ENCODE results near the gene PHF2. TPM values are rescaled to one million over a fixed set of nuclear protein-coding genes. Genes with fewer than 3 reads are reported as not detected.
A peak's percentile ranks its signal among the peaks of the same experiment; 100 is the strongest.
"Not testable (repeated sequence)": the region's sequence is repeated elsewhere in the genome, so short reads cannot be mapped to it uniquely, and the experiment has no call there.

The PHF2 gene
- total RNA-seq, 4 donors from 2014 or later: 21.1 to 38.2 (median 21.3) TPM

DNA sequence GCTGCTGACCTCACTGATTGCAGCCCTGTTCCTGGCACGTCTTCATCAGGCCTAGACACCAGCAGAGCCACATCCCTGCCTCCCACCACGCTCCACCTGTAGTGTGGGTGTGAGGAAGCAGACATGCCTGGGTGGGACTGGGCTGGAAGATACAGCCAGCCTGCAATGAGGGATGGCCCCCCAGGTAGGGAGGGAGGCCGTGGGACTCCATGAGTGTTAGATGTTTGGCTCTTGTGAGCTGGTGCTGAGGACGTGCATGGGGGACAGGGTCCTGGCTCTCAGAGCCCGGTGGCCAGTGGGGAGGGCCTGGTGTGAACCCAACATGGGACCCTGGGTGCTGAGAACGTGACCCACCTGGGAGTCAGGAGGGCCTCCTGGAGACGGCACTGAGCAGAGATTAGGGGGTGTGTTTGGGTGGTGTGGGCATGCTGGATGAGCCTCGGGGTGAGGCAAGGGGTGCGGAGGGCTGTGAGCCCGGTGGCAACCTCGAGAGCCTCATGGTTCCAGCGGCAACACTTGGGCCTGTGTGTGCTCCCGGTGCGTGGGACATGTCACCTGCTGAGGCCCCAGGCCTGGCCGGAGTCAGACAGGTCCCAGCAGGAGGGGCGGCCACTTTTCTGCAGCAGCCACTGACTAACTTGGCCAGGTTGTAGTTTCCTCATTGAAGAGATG, 87.6 kb downstream of the PHF2 start:
- Histone ChIP-seq H3K27me3 (no peaks in the 10 kb centered on the region), H3K9me3 (no peaks in the 10 kb centered on the region), H3K4me3 (no peak overlapping the region), H3K36me3 (peaks cover 0 to 7% (median 3%) of the 10 kb centered on the region in 4 donors), H3K4me1 (no peaks in the 10 kb centered on the region), H3K27ac (no peak overlapping the region)
- intact Hi-C loops (cut with DNase I; ENCODE audit: low total_unique reads) (no loop called here), in situ Hi-C loops (cut with MboI; ENCODE audit: low pct_ligation_motif_present in 1 of 4, low pct_unique_long_range_greater_than_20kb in 1 of 4, low sequenced_read_pairs in 3 of 4) (no loop called here)
- no peak for DNase-seq
- TF ChIP-seq POLR2A (IDR thresholded peaks at IDR 0.05): no peak
- 80 to 91% methylated on average over 1 to 16 of the region's 16 CpGs for WGBS, 2 donors (ENCODE audit: low coverage in 1 of 2)

GRCh38 chr9:93664549-93665120, 88.3 kb downstream of the PHF2 start:
- Histone ChIP-seq H3K27me3 (no peaks in the 10 kb centered on the region), H3K9me3 (no peaks in the 10 kb centered on the region), H3K36me3 (peaks cover 0 to 7% (median 3%) of the 10 kb centered on the region in 4 donors), H3K27ac (no peak overlapping the region), H3K4me1 (no peaks in the 10 kb centered on the region), H3K4me3 (no peak overlapping the region)
- TF ChIP-seq POLR2A (IDR thresholded peaks at IDR 0.05) (no peak), POLR2AphosphoS5 (IDR thresholded peaks at IDR 0.05) (no peak), EP300 (IDR thresholded peaks at IDR 0.05; ENCODE audit: low read depth) (no peak), CTCF (IDR thresholded peaks at IDR 0.05) (no peak)
- peak; percentile 3 for DNase-seq
- in situ Hi-C loops (cut with MboI; ENCODE audit: low pct_ligation_motif_present in 1 of 4, low pct_unique_long_range_greater_than_20kb in 1 of 4, low sequenced_read_pairs in 3 of 4) (no loop called here), intact Hi-C loops (cut with DNase I; ENCODE audit: low total_unique reads) (no loop called here)
- WGBS, 2 donors (ENCODE audit: low coverage in 1 of 2): 95% methylated on average over 15 of the region's 15 CpGs; no CpG with 5 or more reads in 1 of the 2 donors

- in situ Hi-C loops (cut with MboI; ENCODE audit: low pct_ligation_motif_present in 1 of 4, low pct_unique_long_range_greater_than_20kb in 1 of 4, low sequenced_read_pairs in 3 of 4): no loop called here
- intact Hi-C loops (cut with DNase I; ENCODE audit: low total_unique reads): no loop called here
- Histone ChIP-seq H3K4me1 (no peaks in the 10 kb centered on the region), H3K36me3 (peaks cover 0 to 7% (median 3%) of the 10 kb centered on the region in 4 donors), H3K4me3 (no peak overlapping the region), H3K9me3 (no peaks in the 10 kb centered on the region), H3K27me3 (no peaks in the 10 kb centered on the region), H3K27ac (no peak overlapping the region)
- 79 to 91% methylated on average over 2 to 9 of the region's 9 CpGs for WGBS, 2 donors (ENCODE audit: low coverage in 1 of 2)
- DNase-seq: no peak
- no peak for TF ChIP-seq POLR2A (IDR thresholded peaks at IDR 0.05)
- TF ChIP-seq CTCF (IDR thresholded peaks at IDR 0.05): no peak
- TF ChIP-seq EP300 (IDR thresholded peaks at IDR 0.05; ENCODE audit: low read depth): no peak
- TF ChIP-seq POLR2AphosphoS5 (IDR thresholded peaks at IDR 0.05): no peak
These were observed 88.8 kb downstream of the PHF2 start for GRCh38 chr9:93665128-93665636.

DNA sequence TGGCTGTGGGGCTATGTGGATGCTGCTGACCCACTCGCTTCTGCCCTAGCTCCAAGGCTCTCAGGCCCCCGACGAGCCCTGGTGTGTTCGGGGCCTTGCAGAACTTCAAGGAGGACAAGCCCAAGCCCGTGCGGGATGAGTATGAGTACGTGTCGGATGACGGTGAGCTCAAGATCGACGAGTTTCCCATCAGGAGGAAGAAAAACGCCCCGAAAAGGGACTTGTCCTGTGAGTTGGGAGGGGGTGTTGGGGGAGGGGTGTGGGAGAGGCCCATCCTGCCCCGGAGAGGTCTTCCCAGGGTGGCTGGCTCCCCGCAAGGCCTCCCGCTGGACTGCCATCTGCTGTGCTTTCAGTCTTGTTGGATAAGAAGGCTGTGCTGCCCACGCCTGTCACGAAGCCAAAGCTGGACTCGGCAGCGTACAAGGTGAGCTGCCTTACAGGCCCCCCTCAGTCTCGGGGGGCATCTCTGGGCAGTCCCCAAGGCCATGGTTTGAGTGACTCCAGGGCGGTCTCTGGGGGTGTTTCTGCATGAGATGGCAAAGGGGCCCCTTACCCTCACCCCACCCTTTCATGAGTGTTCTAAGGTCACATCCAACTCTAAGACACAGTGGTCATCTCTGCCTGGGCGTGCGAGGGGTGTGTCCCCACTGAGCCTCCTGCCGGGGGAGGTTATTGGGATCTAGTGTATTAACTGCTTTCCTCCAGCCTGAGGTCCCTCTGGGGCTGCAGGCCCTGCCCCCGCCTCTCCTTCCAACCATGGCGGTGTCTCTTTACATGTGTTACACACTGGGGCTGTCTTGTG, 89.5 kb downstream of the PHF2 start:
- DNase-seq: peak; percentile 5
- in situ Hi-C loops (cut with MboI; ENCODE audit: low pct_ligation_motif_present in 1 of 4, low pct_unique_long_range_greater_than_20kb in 1 of 4, low sequenced_read_pairs in 3 of 4): no loop called here
- TF ChIP-seq EP300 (IDR thresholded peaks at IDR 0.05; ENCODE audit: low read depth) (no peak), POLR2A (IDR thresholded peaks at IDR 0.05) (no peak), POLR2AphosphoS5 (IDR thresholded peaks at IDR 0.05) (no peak), CTCF (IDR thresholded peaks at IDR 0.05) (no peak)
- WGBS, 2 donors (ENCODE audit: low coverage in 1 of 2): 97 to 98% methylated on average over 7 to 27 of the region's 27 CpGs
- H3K4me3 ChIP-seq: no peak overlapping the region
- H3K36me3 ChIP-seq: peaks cover 0 to 7% (median 3%) of the 10 kb centered on the region in 4 donors
- no peaks in the 10 kb centered on the region for H3K4me1 ChIP-seq
- no peaks in the 10 kb centered on the region for H3K27me3 ChIP-seq
- intact Hi-C loops (cut with DNase I; ENCODE audit: low total_unique reads): no loop called here
- no peak overlapping the region for H3K27ac ChIP-seq
- H3K9me3 ChIP-seq: no peaks in the 10 kb centered on the region

DNA sequence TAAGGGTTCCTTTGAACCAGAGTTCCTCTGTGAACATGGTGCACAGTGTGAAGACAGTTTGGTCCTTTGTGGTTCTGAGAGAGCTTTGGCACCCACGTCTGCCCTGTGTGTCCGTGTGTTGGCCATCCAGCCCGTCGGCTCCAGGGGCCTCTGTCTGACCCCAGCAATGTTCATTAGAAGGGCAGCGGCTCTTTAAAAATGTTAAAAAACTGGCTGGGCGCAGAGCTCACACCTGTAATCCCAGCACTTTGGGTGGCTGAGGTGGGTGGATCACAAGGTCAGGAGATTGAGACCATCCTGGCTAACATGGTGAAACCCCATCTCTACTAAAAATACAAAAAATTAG, 90.0 kb downstream of the PHF2 start:
- 94 to 100% methylated on average over 2 to 6 of the region's 6 CpGs for WGBS, 2 donors (ENCODE audit: low coverage in 1 of 2)
- H3K4me3 ChIP-seq; H3K27me3 ChIP-seq; H3K9me3 ChIP-seq; in situ Hi-C loops (cut with MboI; ENCODE audit: low pct_ligation_motif_present in 1 of 4, low pct_unique_long_range_greater_than_20kb in 1 of 4, low sequenced_read_pairs in 3 of 4); H3K27ac ChIP-seq; H3K36me3 ChIP-seq; intact Hi-C loops (cut with DNase I; ENCODE audit: low total_unique reads); DNase-seq; H3K4me1 ChIP-seq: not testable (repeated sequence)
